ENCODE results near the gene LILRA6. TPM values are rescaled to one million over a fixed set of nuclear protein-coding genes. Genes with fewer than 3 reads are reported as not detected.
"Not testable (repeated sequence)": the region's sequence is repeated elsewhere in the genome, so short reads cannot be mapped to it uniquely, and the experiment has no call there.

The LILRA6 gene
- total and polyA plus RNA-seq, 10 of the 15 experiments (the other 5 are each of a cell fraction or from before 2014, with no cell fraction given) = 0.04 to 1.7 (median 0.09) TPM; not detected in 2

DNA sequence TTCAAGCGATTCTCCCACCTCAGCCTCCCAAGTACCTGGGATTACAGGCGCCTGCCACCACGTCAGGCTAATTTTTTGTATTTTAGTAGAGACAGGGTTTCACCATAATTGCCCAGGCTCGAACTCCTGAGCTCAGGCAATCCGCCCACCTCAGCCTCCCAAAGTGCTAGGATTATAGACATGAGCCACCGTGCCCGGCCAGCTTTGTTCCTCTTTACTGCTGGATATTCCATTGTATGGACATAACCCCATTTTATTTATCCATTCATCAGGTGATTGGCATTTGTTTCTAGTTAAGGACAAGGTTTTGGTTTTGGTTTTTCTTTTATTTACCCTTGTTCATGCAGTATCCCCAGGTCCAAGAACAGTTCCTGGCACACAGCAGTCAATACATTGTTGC is 46.1 kb downstream of the LILRA6 start (continued):
- TF ChIP-seq, protein P1, sequence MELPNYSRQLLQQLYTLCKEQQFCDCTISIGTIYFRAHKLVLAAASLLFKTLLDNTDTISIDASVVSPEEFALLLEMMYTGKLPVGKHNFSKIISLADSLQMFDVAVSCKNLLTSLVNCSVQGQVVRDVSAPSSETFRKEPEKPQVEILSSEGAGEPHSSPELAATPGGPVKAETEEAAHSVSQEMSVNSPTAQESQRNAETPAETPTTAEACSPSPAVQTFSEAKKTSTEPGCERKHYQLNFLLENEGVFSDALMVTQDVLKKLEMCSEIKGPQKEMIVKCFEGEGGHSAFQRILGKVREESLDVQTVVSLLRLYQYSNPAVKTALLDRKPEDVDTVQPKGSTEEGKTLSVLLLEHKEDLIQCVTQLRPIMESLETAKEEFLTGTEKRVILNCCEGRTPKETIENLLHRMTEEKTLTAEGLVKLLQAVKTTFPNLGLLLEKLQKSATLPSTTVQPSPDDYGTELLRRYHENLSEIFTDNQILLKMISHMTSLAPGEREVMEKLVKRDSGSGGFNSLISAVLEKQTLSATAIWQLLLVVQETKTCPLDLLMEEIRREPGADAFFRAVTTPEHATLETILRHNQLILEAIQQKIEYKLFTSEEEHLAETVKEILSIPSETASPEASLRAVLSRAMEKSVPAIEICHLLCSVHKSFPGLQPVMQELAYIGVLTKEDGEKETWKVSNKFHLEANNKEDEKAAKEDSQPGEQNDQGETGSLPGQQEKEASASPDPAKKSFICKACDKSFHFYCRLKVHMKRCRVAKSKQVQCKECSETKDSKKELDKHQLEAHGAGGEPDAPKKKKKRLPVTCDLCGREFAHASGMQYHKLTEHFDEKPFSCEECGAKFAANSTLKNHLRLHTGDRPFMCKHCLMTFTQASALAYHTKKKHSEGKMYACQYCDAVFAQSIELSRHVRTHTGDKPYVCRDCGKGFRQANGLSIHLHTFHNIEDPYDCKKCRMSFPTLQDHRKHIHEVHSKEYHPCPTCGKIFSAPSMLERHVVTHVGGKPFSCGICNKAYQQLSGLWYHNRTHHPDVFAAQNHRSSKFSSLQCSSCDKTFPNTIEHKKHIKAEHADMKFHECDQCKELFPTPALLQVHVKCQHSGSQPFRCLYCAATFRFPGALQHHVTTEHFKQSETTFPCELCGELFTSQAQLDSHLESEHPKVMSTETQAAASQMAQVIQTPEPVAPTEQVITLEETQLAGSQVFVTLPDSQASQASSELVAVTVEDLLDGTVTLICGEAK (IDR thresholded peaks at IDR 0.05; ENCODE audit: borderline replicate concordance) = no peak
- TF ChIP-seq SUZ12 (IDR thresholded peaks at IDR 0.05; ENCODE audit: unreplicated experiment) (no peak), ASH2L (IDR thresholded peaks at IDR 0.05; ENCODE audit: borderline replicate concordance, low read depth) (no peak), ATF3 (IDR thresholded peaks at IDR 0.05; ENCODE audit: borderline replicate concordance, extremely low read depth, low read depth, low read length) (no peak), TCF3 (IDR thresholded peaks at IDR 0.05; ENCODE audit: borderline replicate concordance, insufficient read depth, low read depth, low read length) (no peak), SPI1 (IDR thresholded peaks at IDR 0.05; ENCODE audit: borderline replicate concordance, insufficient read depth, low read depth, low read length) (no peak), ZNF592 (IDR thresholded peaks at IDR 0.05) (no peak)

- H3K4me1 ChIP-seq (ENCODE audit: control insufficient read depth, insufficient read depth, low read length); H3K9me3 ChIP-seq (replicated peaks; ENCODE audit: control insufficient read depth, insufficient read depth, low read length); H4K20me1 ChIP-seq (ENCODE audit: control insufficient read depth, insufficient read depth); H2AFZ ChIP-seq (ENCODE audit: control insufficient read depth, low read depth, low read length); POLR2A ChIA-PET; H3K27me3 ChIP-seq (replicated peaks in 1 of 2; ENCODE audit: control insufficient read depth in 2 of 2, insufficient read depth in 2 of 2, low read length in 1 of 2); H3K4me2 ChIP-seq (ENCODE audit: control insufficient read depth, insufficient read depth); intact Hi-C loops (cut with micrococcal nuclease; ENCODE audit: unreplicated experiment); H3K9ac ChIP-seq (ENCODE audit: control insufficient read depth, insufficient read depth, low read length); RAD21 ChIA-PET (ENCODE audit: unreplicated experiment); DNase-seq (ENCODE audit: low read depth, low spot score); ATAC-seq; BruUV-seq (replicated peaks); H3K27ac ChIP-seq (ENCODE audit: control insufficient read depth, insufficient read depth); H3K4me3 ChIP-seq; CTCF ChIA-PET; H3K36me3 ChIP-seq (ENCODE audit: control insufficient read depth in 2 of 2, insufficient read depth in 2 of 2, low read length in 1 of 2); FAIRE-seq; in situ Hi-C loops (cut with MboI): not testable (repeated sequence)
- SMC1A ChIA-PET (ENCODE audit: uncharacterized antibody, unreplicated experiment) = interaction anchor here (0.9 kb wide), 1 partner anchor 14 kb away, joined by 4 read pairs; no protein-coding TSS in a partner anchor
- H3K79me2 ChIP-seq (ENCODE audit: control insufficient read depth, insufficient read depth, low read length) = peaks cover 11% of the 10 kb centered on the region
- WGBS (ENCODE audit: insufficient coverage, insufficient replicate concordance, low lambda C conversion rate, missing lambda C conversion rate) = 95% methylated on average over 12 of the region's 12 CpGs
These were observed 48.1 kb downstream of the LILRA6 start for GRCh38 chr19:54194463-54194862.
